Measurements from ENCODE around the gene CCL8.

Gene CCL8

DNA sequence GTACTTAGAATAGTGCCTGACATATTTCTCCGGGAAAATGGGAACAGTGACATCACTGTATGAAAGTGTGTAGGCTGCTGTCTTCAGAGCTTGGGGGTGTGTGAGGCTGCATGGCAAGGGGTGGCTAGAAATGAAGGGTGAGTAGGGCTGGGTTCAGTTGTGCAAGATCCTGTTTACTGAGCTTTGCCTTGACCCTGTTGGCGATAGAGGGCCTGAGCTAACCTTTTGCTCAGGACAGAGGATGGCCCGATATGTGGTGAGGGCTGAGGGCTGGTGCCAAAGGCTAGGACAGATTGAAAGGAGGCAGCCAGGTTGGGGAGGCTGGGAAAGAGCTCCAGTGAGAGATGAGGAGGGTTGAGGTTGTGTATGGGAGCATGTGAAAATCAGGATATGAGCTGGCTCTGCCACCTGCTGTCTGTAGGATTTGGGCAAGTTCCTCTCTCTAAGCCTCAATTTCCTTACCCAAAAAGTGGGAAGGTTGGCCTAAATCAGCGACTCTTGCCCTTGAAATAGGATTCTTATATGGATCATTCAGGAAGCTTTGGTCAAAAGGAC, 49.8 kb downstream of the CCL8 start:
- ATAC-seq: no peak
- TF ChIP-seq ZFP30 (CRISPR knock-in tag; IDR thresholded peaks at IDR 0.05) (no peak), CSRNP3 (CRISPR knock-in tag; IDR thresholded peaks at IDR 0.05) (no peak), PATZ1 (CRISPR knock-in tag; IDR thresholded peaks at IDR 0.05; ENCODE audit: borderline replicate concordance) (no peak), ZNF70 (CRISPR knock-in tag; IDR thresholded peaks at IDR 0.05) (no peak), ZFP3 (CRISPR knock-in tag; IDR thresholded peaks at IDR 0.05) (no peak), TCF4 (CRISPR knock-in tag; IDR thresholded peaks at IDR 0.05; ENCODE audit: borderline replicate concordance) (no peak), TOX (CRISPR knock-in tag; IDR thresholded peaks at IDR 0.05; ENCODE audit: borderline replicate concordance) (no peak), ZC3H10 (CRISPR knock-in tag; IDR thresholded peaks at IDR 0.05) (no peak), BACH2 (CRISPR knock-in tag; IDR thresholded peaks at IDR 0.05; ENCODE audit: borderline replicate concordance) (no peak), PPARA (CRISPR knock-in tag; IDR thresholded peaks at IDR 0.05; ENCODE audit: borderline replicate concordance) (no peak), ISL1 (CRISPR knock-in tag; IDR thresholded peaks at IDR 0.05) (no peak)
- TF ChIP-seq, protein P1, sequence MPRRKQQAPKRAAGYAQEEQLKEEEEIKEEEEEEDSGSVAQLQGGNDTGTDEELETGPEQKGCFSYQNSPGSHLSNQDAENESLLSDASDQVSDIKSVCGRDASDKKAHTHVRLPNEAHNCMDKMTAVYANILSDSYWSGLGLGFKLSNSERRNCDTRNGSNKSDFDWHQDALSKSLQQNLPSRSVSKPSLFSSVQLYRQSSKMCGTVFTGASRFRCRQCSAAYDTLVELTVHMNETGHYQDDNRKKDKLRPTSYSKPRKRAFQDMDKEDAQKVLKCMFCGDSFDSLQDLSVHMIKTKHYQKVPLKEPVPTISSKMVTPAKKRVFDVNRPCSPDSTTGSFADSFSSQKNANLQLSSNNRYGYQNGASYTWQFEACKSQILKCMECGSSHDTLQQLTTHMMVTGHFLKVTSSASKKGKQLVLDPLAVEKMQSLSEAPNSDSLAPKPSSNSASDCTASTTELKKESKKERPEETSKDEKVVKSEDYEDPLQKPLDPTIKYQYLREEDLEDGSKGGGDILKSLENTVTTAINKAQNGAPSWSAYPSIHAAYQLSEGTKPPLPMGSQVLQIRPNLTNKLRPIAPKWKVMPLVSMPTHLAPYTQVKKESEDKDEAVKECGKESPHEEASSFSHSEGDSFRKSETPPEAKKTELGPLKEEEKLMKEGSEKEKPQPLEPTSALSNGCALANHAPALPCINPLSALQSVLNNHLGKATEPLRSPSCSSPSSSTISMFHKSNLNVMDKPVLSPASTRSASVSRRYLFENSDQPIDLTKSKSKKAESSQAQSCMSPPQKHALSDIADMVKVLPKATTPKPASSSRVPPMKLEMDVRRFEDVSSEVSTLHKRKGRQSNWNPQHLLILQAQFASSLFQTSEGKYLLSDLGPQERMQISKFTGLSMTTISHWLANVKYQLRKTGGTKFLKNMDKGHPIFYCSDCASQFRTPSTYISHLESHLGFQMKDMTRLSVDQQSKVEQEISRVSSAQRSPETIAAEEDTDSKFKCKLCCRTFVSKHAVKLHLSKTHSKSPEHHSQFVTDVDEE (CRISPR knock-in tag; IDR thresholded peaks at IDR 0.05): no peak

GRCh38 chr17:34369571-34369970, 50.3 kb downstream of the CCL8 start:
- no peak for ATAC-seq
- TF ChIP-seq RARB (CRISPR knock-in tag; IDR thresholded peaks at IDR 0.05) (no peak), PPARA (CRISPR knock-in tag; IDR thresholded peaks at IDR 0.05; ENCODE audit: borderline replicate concordance) (no peak), PATZ1 (CRISPR knock-in tag; IDR thresholded peaks at IDR 0.05; ENCODE audit: borderline replicate concordance) (no peak), TCF4 (CRISPR knock-in tag; IDR thresholded peaks at IDR 0.05; ENCODE audit: borderline replicate concordance) (no peak)
- TF ChIP-seq, protein P1 (CRISPR knock-in tag; IDR thresholded peaks at IDR 0.05): no peak

DNA sequence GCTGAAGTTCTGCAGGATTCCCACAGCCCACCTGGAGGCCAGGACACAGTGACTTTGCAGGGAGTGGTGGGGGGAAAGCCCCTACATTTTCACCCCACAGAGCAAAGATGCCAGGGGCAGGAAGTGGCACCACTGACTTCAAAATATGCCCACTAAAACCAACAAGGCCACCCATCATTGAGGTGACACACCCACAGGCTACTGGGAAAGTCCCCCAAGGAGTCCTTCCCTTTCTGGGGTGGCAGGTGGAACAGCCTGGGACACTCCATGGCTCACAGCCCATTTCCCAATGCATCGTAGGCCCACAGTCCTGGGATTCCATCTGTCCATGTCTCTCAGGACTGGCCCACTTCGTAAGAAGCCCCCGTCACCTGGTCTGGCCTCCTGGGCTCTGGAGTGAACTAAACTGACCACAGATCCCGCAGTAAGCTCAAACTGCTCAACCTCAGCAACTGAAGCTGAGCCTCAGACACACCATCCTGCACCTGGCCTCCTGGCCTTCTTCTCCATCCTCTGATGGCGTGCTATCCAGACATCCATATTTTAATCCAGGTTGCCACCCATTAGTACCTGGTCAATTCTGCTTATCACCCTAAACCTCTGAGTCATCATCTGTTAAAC, 51.3 kb downstream of the CCL8 start:
- no peak for TF ChIP-seq PPARA (CRISPR knock-in tag; IDR thresholded peaks at IDR 0.05; ENCODE audit: borderline replicate concordance)
- TF ChIP-seq ZNF565 (CRISPR knock-in tag; conservative IDR thresholded peaks at IDR 0.05; ENCODE audit: low read depth): no peak
- no peak for TF ChIP-seq RARB (CRISPR knock-in tag; IDR thresholded peaks at IDR 0.05)
- no peak for TF ChIP-seq PATZ1 (CRISPR knock-in tag; IDR thresholded peaks at IDR 0.05; ENCODE audit: borderline replicate concordance)
- TF ChIP-seq OSR1 (CRISPR knock-in tag; IDR thresholded peaks at IDR 0.05): no peak
- no peak for TF ChIP-seq ISL1 (CRISPR knock-in tag; IDR thresholded peaks at IDR 0.05)
- no peak for TF ChIP-seq ZFP30 (CRISPR knock-in tag; IDR thresholded peaks at IDR 0.05)
- TF ChIP-seq ARNTL (CRISPR knock-in tag; IDR thresholded peaks at IDR 0.05; ENCODE audit: borderline replicate concordance, low read depth): no peak
- TF ChIP-seq ZNF8 (CRISPR knock-in tag; IDR thresholded peaks at IDR 0.05): no peak
- no peak for TF ChIP-seq BACH2 (CRISPR knock-in tag; IDR thresholded peaks at IDR 0.05; ENCODE audit: borderline replicate concordance)
- no peak for TF ChIP-seq CSRNP3 (CRISPR knock-in tag; IDR thresholded peaks at IDR 0.05)
- no peak for TF ChIP-seq CSDC2 (CRISPR knock-in tag; IDR thresholded peaks at IDR 0.05)
- no peak for ATAC-seq
